ENCODE data around the gene LMAN1.
A peak's percentile ranks its signal among the peaks of the same experiment; 100 is the strongest.

Gene LMAN1

DNA sequence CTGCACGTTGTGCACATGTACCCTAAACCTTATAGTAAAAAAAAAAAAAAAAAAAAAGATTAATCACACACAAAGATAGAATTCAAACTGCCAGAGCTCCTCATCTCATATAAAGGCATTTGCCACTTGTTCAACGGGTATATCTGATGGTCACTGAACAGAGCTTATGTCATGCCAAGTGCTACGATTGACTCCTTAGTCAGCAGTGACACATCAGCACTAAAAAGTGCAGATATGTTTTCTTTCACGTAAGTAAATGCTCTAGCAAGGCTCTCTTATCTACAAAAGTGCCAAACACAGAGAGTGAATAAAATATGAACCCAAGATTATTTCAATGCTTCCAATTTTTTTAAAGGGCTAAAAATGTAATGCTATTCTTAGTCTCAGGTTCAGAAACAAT is 1.1 kb downstream of the LMAN1 start:
- H3K9me3 ChIP-seq (ENCODE audit: low read length): no peaks in the 10 kb centered on the region
- no peaks in the 10 kb centered on the region for H3K27me3 ChIP-seq (ENCODE audit: insufficient read depth, low read length)
- H3K36me3 ChIP-seq (ENCODE audit: insufficient read depth, low read length): peaks cover 31% of the 10 kb centered on the region
- TF ChIP-seq EZH2 (IDR thresholded peaks at IDR 0.05; ENCODE audit: borderline replicate concordance, low read length): no peak
- TF ChIP-seq, protein P1, sequence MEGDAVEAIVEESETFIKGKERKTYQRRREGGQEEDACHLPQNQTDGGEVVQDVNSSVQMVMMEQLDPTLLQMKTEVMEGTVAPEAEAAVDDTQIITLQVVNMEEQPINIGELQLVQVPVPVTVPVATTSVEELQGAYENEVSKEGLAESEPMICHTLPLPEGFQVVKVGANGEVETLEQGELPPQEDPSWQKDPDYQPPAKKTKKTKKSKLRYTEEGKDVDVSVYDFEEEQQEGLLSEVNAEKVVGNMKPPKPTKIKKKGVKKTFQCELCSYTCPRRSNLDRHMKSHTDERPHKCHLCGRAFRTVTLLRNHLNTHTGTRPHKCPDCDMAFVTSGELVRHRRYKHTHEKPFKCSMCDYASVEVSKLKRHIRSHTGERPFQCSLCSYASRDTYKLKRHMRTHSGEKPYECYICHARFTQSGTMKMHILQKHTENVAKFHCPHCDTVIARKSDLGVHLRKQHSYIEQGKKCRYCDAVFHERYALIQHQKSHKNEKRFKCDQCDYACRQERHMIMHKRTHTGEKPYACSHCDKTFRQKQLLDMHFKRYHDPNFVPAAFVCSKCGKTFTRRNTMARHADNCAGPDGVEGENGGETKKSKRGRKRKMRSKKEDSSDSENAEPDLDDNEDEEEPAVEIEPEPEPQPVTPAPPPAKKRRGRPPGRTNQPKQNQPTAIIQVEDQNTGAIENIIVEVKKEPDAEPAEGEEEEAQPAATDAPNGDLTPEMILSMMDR (IDR thresholded peaks at IDR 0.05; ENCODE audit: low read length): no peak
- no peaks in the 10 kb centered on the region for H4K20me1 ChIP-seq (ENCODE audit: insufficient read depth, low read length)
- no peaks in the 10 kb centered on the region for H3K9me2 ChIP-seq (ENCODE audit: low read depth, low read length)
- peak overlapping the region; percentile 45 for H3K27ac ChIP-seq (ENCODE audit: low read depth, low read length, poor library complexity, severe bottlenecking)
- H3K79me2 ChIP-seq (ENCODE audit: insufficient read depth, low read length): peaks cover 5% of the 10 kb centered on the region; the same call in 1 of the 2 replicates
- H2AFZ ChIP-seq (ENCODE audit: low read length): no peak overlapping the region
- H3K4me3 ChIP-seq (ENCODE audit: low read depth, low read length, poor library complexity, severe bottlenecking): peak overlapping the region; percentile 75
- peaks cover 27% of the 10 kb centered on the region for H3K4me1 ChIP-seq (ENCODE audit: insufficient read depth, low read length, severe bottlenecking)
- peak overlapping the region; percentile 89 for H3K4me2 ChIP-seq (ENCODE audit: low read length)
- peak overlapping the region; percentile 69 for H3K9ac ChIP-seq (ENCODE audit: low read length)
- no peaks in the 10 kb centered on the region for H3F3A ChIP-seq (ENCODE audit: insufficient read depth, low read length)

- TF ChIP-seq, protein P1 (IDR thresholded peaks at IDR 0.05; ENCODE audit: low read length): no peak
- no peak for TF ChIP-seq EZH2 (IDR thresholded peaks at IDR 0.05; ENCODE audit: borderline replicate concordance, low read length)
- H4K20me1 ChIP-seq (ENCODE audit: insufficient read depth, low read length): no peaks in the 10 kb centered on the region
- H3K27me3 ChIP-seq (ENCODE audit: insufficient read depth, low read length): no peaks in the 10 kb centered on the region
- H3K9ac ChIP-seq (ENCODE audit: low read length): no peak overlapping the region
- no peak overlapping the region for H3K4me3 ChIP-seq (ENCODE audit: low read depth, low read length, poor library complexity, severe bottlenecking)
- H2AFZ ChIP-seq (ENCODE audit: low read length): no peak overlapping the region
- peaks cover 57% of the 10 kb centered on the region for H3K36me3 ChIP-seq (ENCODE audit: insufficient read depth, low read length)
- no peaks in the 10 kb centered on the region for H3K9me2 ChIP-seq (ENCODE audit: low read depth, low read length)
- peaks cover 5% of the 10 kb centered on the region; the same call in 1 of the 2 replicates for H3K79me2 ChIP-seq (ENCODE audit: insufficient read depth, low read length)
- H3K9me3 ChIP-seq (ENCODE audit: low read length): no peaks in the 10 kb centered on the region
- H3K4me2 ChIP-seq (ENCODE audit: low read length): no peak overlapping the region
- peaks cover 22% of the 10 kb centered on the region for H3K4me1 ChIP-seq (ENCODE audit: insufficient read depth, low read length, severe bottlenecking)
- H3F3A ChIP-seq (ENCODE audit: insufficient read depth, low read length): no peaks in the 10 kb centered on the region
- no peak overlapping the region for H3K27ac ChIP-seq (ENCODE audit: low read depth, low read length, poor library complexity, severe bottlenecking)
These were observed 4.3 kb downstream of the LMAN1 start for GRCh38 chr18:59354731-59355130.

- H3K36me3 ChIP-seq (ENCODE audit: insufficient read depth, low read length): peaks cover 73% of the 10 kb centered on the region
- TF ChIP-seq, protein P1 (IDR thresholded peaks at IDR 0.05; ENCODE audit: low read length): no peak
- TF ChIP-seq EZH2 (IDR thresholded peaks at IDR 0.05; ENCODE audit: borderline replicate concordance, low read length): no peak
- H3K4me1 ChIP-seq (ENCODE audit: insufficient read depth, low read length, severe bottlenecking): peaks cover 17% of the 10 kb centered on the region
- H3K27me3 ChIP-seq (ENCODE audit: insufficient read depth, low read length): no peaks in the 10 kb centered on the region
- peaks cover 3% of the 10 kb centered on the region; the same call in 1 of the 2 replicates for H3K79me2 ChIP-seq (ENCODE audit: insufficient read depth, low read length)
- H3K9ac ChIP-seq (ENCODE audit: low read length): no peak overlapping the region
- H4K20me1 ChIP-seq (ENCODE audit: insufficient read depth, low read length): no peaks in the 10 kb centered on the region
- H3K4me3 ChIP-seq (ENCODE audit: low read depth, low read length, poor library complexity, severe bottlenecking): no peak overlapping the region
- no peaks in the 10 kb centered on the region for H3K9me2 ChIP-seq (ENCODE audit: low read depth, low read length)
- no peak overlapping the region for H2AFZ ChIP-seq (ENCODE audit: low read length)
- H3K4me2 ChIP-seq (ENCODE audit: low read length): no peak overlapping the region
- H3K9me3 ChIP-seq (ENCODE audit: low read length): no peaks in the 10 kb centered on the region
- no peaks in the 10 kb centered on the region for H3F3A ChIP-seq (ENCODE audit: insufficient read depth, low read length)
- no peak overlapping the region for H3K27ac ChIP-seq (ENCODE audit: low read depth, low read length, poor library complexity, severe bottlenecking)
These were observed 5.9 kb downstream of the LMAN1 start for GRCh38 chr18:59353079-59353680.
